Ectodermal cell (in vitro differentiated cells): ENCODE data around the gene SRGAP3.

Experiments used
- H3K27ac ChIP-seq: 2 replicates; pipeline ENCODE4 v1.7.0; 2013; ENCODE audit warnings: mild to moderate bottlenecking, low read depth, low read length; ENCODE audit not compliant: insufficient read depth, poor library complexity, severe bottlenecking
- H3K27me3 ChIP-seq: 2 replicates; pipeline ENCODE4 v1.7.0; 2013; ENCODE audit warnings: mild to moderate bottlenecking, low read length; ENCODE audit not compliant: insufficient read depth, control insufficient read depth, poor library complexity, severe bottlenecking
- H3K36me3 ChIP-seq: one replicate; pipeline ENCODE4 v1.7.0; 2013; ENCODE audit warnings: low read length; ENCODE audit not compliant: control insufficient read depth, insufficient read depth
- H3K4me1 ChIP-seq: one replicate; pipeline ENCODE4 v1.7.0; 2013; ENCODE audit warnings: low read length; ENCODE audit not compliant: control insufficient read depth, insufficient read depth
- H3K4me3 ChIP-seq: 2 replicates; pipeline ENCODE4 v1.7.0; 2013; ENCODE audit warnings: low read depth, low read length, control low read depth; ENCODE audit not compliant: insufficient read depth
- H3K9me3 ChIP-seq: 2 replicates; pipeline ENCODE4 v1.7.0; 2013; ENCODE audit warnings: mild to moderate bottlenecking, low read length, moderate library complexity; ENCODE audit not compliant: control insufficient read depth
- WGBS, 2 experiments: methylation state at CpG; one replicate each; pipeline ENCODE4 v1.1.7; 2013; ENCODE audit warnings: missing lambda C conversion rate in 2 of 2; 5-methylcytosine and 5-hydroxymethylcytosine counted together

SRGAP3 gene

GRCh38 chr3:9255976-9256375 is 6.5 kb upstream of the SRGAP3 start:
- Histone ChIP-seq H3K9me3 (no peaks in the 10 kb centered on the region), H3K27me3 (no peaks in the 10 kb centered on the region), H3K36me3 (no peaks in the 10 kb centered on the region), H3K4me1 (no peaks in the 10 kb centered on the region), H3K4me3 (no peak overlapping the region), H3K27ac (no peak overlapping the region)
- 92 to 95% methylated on average over 4 of the region's 4 CpGs for WGBS, 2 experiments

DNA sequence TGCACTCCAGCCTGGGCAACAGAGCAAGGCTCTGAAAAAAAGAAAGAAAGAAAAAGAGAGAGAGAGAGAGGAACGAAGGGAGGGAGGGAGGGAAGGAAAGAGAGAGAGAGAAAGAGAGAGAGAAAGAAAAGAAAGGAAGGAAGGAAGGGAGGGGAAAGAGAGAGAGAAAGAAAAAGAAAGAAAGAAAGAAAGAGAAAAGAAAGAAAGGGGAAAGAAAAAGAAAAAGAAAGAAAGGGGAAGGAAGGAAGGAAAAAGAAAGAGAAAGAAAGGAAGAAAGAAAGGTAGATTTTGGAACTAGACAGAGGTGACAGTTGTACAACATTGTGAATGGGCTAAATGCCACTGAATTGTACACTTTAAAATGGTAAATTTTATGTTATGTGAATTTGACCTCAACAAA is 5.3 kb upstream of the SRGAP3 start:
- H3K27me3 ChIP-seq, result no peaks in the 10 kb centered on the region
- WGBS, 2 experiments, result 87 to 88% methylated on average over 1 of the region's 1 CpG
- H3K4me1 ChIP-seq, result peaks cover 7% of the 10 kb centered on the region
- no peak overlapping the region for H3K27ac ChIP-seq
- no peaks in the 10 kb centered on the region for H3K9me3 ChIP-seq
- H3K36me3 ChIP-seq, result no peaks in the 10 kb centered on the region
- no peak overlapping the region for H3K4me3 ChIP-seq

DNA sequence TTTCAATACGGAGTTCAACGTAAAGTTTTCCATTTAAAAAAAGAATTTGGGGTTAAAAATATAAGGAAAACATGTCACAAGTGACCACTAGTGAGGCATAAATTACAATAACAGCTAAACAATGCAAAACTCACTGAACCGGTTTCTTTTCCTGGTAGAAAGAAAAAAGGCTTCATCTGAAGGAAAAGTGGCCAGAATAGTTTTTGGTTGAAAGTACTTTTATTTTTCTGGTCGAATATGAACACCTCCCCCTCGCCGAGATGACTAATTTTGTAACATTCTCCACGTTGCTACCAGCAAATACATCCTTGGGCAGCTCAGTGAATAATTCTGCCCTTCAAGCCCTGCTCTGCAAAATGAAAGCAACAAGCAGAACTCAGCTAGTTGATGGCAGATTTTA is 3.9 kb upstream of the SRGAP3 start:
- no peaks in the 10 kb centered on the region for H3K9me3 ChIP-seq
- no peaks in the 10 kb centered on the region for H3K36me3 ChIP-seq
- no peak overlapping the region for H3K27ac ChIP-seq
- H3K4me1 ChIP-seq, result peaks cover 9% of the 10 kb centered on the region
- no peaks in the 10 kb centered on the region for H3K27me3 ChIP-seq
- H3K4me3 ChIP-seq, result no peak overlapping the region
- 87 to 90% methylated on average over 5 to 7 of the region's 7 CpGs for WGBS, 2 experiments

GRCh38 chr3:9251055-9251786 is 1.8 kb upstream of the SRGAP3 start:
- H3K4me1 ChIP-seq, result peaks cover 19% of the 10 kb centered on the region
- no peaks in the 10 kb centered on the region for H3K36me3 ChIP-seq
- no peak overlapping the region for H3K27ac ChIP-seq
- no peaks in the 10 kb centered on the region for H3K27me3 ChIP-seq
- H3K4me3 ChIP-seq, result no peak overlapping the region
- no peaks in the 10 kb centered on the region for H3K9me3 ChIP-seq
- 91 to 93% methylated on average over 10 of the region's 10 CpGs for WGBS, 2 experiments

DNA sequence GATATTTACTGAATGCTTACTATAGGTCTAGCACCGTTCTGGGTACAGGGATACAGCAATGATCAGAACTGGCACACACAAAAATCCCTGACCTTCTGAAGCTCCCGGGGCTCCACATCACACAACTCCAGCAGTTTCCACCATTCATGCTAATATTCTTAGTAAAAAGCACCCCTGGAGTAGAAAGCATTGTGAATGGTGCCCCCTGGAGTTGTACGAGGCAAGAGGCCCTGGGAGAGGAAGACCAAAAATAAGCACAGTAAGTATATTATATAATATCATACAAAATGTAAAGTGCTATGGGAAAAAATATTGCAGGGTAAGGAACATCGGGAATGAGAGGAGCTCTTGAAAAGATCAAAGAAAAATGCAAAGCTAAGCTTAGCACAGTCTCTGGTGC is 790 bp upstream of the SRGAP3 start:
- Histone ChIP-seq H3K4me3 (no peak overlapping the region), H3K36me3 (no peaks in the 10 kb centered on the region), H3K4me1 (peaks cover 21% of the 10 kb centered on the region), H3K9me3 (no peaks in the 10 kb centered on the region), H3K27ac (peak overlapping the region; percentile 56), H3K27me3 (no peaks in the 10 kb centered on the region)
- WGBS, 2 experiments, result 57 to 59% methylated on average over 3 of the region's 4 CpGs

GRCh38 chr3:9248522-9249271 is 749 bp downstream of the SRGAP3 start:
- Histone ChIP-seq H3K27ac (peak overlapping the region; percentile 36), H3K4me3 (peak overlapping the region; percentile 52), H3K4me1 (peaks cover 23% of the 10 kb centered on the region), H3K9me3 (no peaks in the 10 kb centered on the region), H3K36me3 (no peaks in the 10 kb centered on the region), H3K27me3 (no peaks in the 10 kb centered on the region)
- WGBS, 2 experiments, result 35 to 39% methylated on average over 13 of the region's 13 CpGs

- H3K27me3 ChIP-seq, result no peaks in the 10 kb centered on the region
- no peaks in the 10 kb centered on the region for H3K9me3 ChIP-seq
- peak overlapping the region; percentile 73 for H3K27ac ChIP-seq
- H3K36me3 ChIP-seq, result no peaks in the 10 kb centered on the region
- H3K4me1 ChIP-seq, result peaks cover 23% of the 10 kb centered on the region
- 67 to 68% methylated on average over 17 to 19 of the region's 19 CpGs for WGBS, 2 experiments
- peak overlapping the region; percentile 52 for H3K4me3 ChIP-seq
Observed at GRCh38 chr3:9247941-9248521, 1.4 kb downstream of the SRGAP3 start.

- Histone ChIP-seq H3K27ac (peak overlapping the region; percentile 73), H3K4me3 (peak overlapping the region; percentile 52)
- 58 to 60% methylated on average over 12 of the region's 12 CpGs for WGBS, 2 experiments
Observed at GRCh38 chr3:9247361-9247940, 2.0 kb downstream of the SRGAP3 start.

DNA sequence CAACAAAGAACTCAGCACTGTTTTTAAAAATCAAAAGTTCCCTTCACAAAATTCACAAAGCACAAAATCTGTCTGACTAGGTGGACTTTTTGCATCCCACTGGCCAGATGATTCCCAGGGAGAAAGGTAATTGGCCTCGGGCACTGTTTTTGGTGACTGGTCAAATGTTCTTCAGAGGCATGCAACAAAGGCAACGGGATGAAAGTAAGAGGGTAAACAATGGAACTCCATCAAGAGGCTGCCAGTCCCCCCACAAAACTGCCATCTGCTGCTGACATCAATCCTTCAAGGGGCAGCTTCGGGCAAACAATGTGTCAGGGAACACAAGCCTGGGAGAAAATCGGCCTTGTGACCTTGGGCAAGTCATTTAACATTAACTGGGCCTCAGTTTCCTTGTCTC is 3.3 kb downstream of the SRGAP3 start:
- 52 to 67% methylated on average over 4 of the region's 4 CpGs for WGBS, 2 experiments
- Histone ChIP-seq H3K4me1 (peaks cover 23% of the 10 kb centered on the region), H3K27ac (no peak overlapping the region), H3K36me3 (no peaks in the 10 kb centered on the region), H3K9me3 (no peaks in the 10 kb centered on the region), H3K27me3 (no peaks in the 10 kb centered on the region), H3K4me3 (no peak overlapping the region)

More at GRCh38 chr3:9247361-9247940, 2.0 kb downstream of the SRGAP3 start:
- peaks cover 23% of the 10 kb centered on the region for H3K4me1 ChIP-seq
- no peaks in the 10 kb centered on the region for H3K36me3 ChIP-seq
- H3K27me3 ChIP-seq, result no peaks in the 10 kb centered on the region
- H3K9me3 ChIP-seq, result no peaks in the 10 kb centered on the region
